ENCODE data around the gene NTNG2.

Gene NTNG2

DNA sequence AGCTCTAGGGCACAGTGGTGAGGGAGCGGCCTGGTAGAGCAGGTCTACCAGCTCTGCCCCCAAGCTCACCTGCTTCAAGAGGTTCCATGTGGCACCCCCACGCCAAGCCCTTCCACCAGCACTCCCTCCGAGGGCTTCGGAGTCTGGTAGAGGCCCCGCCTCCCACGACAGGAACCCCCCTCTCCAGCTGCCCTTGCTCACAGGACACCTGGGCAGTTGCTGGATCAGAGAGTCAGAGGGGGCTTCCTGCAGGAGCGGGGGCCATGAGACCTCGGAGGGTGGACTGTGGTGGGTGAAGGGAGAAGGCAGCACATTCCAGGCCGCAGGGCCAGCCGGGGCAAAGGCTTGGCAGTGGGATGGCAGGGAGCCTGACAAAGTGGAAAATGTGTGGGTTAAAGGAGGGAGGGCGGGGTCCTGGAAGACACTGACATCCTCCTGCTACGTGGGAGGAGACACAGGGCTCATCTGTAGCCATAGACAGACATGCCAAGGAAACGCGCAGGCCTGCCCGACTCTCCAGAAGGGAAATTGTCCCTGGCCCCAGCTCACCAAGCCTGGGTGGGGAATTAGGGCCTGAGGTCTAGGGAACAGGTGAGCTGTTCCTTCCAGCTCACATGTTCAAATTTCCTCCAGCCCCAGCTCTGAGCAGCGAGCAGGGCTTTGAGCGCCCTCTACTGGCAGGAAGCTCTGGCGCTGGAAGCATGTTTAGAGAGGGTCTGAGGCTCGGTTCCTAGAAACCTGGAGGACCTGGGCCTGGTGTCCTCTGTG lies 74.2 kb downstream of the NTNG2 start:
- DNase-seq (ENCODE audit: low read depth): peak; percentile 65

DNA sequence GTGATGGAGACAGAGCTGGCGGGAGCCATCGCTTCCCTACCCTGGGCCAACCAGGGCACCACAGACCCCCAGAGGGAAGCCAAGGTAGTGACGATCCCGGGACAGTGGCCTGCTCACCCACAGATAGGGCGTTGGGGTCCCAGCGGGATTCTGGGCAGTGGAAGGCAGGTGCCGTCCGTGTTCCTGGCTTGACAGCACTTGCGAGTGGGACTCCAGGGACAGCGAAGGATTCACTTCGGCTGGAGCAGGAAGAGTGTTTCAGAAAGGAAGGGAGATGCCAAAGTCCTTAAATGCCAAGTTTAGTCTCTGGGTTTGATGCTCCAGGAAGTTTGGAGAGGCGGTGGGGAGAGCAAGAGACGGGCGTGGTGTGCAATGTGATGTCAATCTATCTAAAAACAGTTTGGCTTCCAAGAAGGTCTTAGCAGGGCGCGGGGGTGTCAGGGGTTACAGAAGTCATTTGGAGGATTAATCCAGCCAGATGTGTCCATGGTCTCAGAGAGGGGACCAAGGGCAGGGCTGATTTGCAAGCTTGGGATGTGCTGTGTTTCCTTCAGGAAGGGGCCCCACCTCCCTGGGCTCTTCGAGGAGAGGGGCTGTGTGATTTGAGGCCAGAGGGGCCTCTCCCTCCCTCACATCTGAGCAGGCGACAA lies 74.9 kb downstream of the NTNG2 start:
- DNase-seq (ENCODE audit: low read depth): no peak

DNA sequence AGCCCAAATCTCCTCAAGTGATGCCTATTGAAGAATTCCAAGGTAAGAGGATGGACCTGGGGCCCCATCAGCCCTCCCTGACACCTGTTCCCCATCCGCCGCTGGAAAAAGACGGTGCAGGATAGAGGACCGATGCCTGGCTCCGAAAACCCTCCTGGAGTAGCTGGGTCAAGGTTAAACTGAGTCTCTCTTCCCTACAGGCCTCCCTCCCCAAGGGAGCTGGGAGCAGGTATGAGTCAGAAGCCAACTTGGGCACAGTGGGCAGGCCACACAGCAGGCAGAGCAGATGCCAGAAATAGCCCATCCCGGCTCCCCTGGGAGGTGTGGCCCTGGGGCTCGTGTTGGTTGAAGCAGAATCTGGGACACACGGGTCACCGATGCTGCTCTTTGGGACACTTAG lies 75.6 kb downstream of the NTNG2 start:
- no peak for DNase-seq (ENCODE audit: low read depth)

DNA sequence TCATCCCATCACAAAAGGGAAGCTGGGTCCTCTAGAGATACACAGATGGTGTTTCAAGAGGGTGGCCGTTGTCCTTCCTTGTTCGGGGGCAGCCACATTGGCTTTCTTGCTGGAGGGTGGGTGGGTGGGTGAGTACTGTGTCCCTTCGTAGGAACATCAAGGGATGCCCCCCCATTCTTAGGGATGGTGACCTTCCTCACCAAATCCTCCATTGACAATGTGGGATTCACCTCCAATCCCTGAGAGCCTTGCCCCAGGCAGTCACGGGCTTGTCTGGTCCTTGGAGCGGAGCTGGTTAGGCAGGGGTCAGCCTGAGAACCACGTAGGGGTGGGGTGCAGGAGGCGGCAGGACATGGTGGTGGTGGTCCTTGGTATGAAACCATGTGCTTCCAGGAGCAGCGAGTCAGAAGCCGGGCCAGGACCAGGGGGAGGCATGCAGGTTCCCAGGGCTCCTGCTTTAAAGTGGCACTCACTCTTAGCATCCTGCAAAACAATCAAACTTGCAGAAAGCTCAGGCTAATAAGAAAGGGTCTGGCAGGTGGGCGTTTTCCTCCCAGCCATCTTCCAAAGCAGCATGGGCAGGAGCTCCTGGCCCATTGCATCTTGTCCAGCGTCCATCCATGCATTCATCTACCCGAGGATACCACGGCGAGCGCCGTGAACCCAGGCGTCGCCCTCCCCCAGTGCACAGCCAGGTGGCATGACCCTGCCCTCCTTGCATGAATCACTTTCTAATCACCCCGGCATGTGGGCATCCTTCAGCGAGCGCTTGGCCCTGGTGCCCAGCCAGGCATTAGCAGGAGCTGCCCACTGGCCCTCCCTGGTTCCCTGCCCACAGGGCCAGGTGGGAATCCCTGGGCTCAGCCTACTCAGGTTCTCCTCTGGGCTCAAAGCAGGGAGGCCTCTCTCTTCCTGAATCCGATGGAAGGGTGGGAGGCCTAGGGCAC lies 76.4 kb downstream of the NTNG2 start:
- DNase-seq (ENCODE audit: low read depth): no peak

DNA sequence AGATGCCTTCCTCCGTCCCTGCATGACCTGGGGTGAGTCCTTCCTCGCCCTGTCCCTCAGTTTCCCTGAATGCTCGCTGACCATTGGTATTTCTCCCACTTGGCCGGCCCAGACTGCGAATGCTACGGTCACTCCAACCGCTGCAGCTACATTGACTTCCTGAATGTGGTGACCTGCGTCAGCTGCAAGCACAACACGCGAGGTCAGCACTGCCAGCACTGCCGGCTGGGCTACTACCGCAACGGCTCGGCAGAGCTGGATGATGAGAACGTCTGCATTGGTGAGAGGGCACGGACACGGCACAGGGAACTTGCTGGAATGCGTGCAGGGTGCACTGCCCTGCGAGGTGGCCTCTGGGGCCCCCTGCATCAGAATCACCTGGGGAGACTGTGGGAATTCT lies 77.1 kb downstream of the NTNG2 start:
- no peak for DNase-seq (ENCODE audit: low read depth)

DNA sequence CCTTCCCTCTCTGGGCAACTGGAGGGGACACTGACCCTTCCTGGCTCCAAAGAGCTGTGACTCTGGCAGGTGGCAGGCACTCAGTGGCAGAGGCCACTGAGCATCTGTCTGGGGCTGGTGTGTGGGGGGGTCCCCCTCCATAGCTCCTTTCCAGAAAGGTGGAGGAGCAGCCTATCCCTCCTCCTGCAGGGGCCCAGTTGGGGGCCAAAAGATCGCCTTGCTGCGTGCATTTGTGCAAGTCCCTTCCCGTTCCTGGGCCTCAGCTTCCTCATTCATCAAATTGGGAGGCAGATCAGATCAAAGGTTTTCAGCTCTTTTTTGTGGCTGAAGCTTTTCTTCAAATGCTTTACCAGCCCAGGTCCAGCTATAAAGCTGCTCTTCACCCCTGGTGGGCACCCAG lies 77.7 kb downstream of the NTNG2 start:
- DNase-seq (ENCODE audit: low read depth): no peak

DNA sequence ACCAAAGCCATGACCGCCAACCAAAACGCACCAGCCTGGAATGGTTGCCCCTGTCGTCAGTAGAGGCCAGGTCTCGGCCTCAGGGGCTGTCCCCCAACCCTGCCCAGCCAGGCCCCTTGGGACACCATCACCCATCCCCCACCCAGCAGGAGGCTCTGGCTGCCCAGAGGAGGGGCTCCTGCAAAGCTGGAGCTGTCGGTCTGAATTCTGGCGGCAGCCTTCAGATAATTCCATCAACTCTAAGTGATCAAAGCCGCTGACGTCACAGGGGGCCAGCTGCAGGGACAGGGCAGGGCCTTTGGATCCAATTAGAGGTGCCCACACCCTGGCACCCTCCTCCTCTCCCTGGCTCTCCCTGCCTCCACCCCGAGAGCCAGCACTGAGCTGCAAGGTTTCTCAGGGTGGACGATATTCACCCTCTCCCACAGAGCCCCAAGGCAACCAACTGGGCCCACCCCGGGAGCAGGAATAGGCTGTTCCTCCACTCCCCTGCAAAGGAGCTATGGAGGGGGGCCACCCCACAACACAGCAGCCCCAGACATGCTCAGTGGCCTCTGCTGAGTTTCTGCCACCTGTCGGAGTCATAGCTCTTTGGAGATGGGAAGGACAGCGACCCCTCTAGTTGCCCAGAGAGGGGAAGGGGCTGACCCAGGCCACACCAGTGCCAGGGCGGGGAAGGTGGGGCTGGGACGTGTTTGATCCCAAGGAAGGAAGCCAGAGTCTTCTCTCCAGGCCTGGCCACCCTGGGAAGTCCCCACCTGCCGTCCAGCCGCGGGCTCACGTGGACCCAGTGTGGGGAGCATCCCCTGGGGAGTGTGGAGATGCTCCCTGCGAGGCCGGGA lies 78.4 kb downstream of the NTNG2 start:
- no peak for DNase-seq (ENCODE audit: low read depth)

DNA sequence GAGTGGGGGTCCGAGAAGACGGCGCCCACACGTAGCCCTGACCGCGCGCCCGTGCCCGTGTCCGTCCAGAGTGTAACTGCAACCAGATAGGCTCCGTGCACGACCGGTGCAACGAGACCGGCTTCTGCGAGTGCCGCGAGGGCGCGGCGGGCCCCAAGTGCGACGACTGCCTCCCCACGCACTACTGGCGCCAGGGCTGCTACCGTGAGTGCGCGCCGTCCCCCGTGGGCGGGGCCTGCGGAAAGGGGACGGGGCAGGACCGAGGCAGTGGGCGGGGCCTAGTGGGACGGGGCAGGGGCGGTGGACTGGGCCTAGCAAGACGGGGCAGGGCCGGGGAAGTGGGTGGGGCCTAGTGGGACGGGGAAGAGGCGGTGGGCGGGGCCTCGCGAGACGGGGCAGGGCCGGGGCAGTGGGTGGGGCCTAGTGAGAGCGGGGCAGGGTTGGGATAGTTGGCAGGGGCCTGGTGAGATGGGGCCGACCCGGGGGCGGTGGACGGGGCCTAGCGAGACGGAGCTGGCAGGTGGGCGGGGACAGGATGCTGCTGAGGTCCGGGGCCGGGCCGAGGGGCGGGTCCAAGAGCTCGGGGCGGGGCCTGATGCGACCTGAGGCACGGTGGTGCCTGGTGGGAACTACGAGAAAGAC lies 79.1 kb downstream of the NTNG2 start:
- DNase-seq (ENCODE audit: low read depth): peak; percentile 99

DNA sequence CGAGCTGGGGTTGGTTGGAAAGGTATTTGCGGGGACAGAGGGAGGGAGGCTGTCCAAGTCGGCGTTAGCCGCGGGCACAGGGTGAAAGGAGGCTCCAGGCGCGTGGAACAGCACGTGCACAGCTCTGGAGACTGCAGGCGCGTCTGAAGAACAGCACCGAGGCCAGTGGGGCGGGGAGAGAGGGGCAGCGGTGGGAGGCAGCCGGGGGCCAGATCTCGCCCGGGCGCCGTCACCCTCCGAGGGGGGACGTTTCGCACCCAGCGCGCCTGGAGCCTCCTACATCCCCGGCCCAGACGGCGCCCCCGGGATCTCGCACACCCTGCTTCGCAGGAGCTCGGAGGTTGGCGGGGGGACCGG lies 79.6 kb downstream of the NTNG2 start:
- DNase-seq (ENCODE audit: low read depth): no peak

DNA sequence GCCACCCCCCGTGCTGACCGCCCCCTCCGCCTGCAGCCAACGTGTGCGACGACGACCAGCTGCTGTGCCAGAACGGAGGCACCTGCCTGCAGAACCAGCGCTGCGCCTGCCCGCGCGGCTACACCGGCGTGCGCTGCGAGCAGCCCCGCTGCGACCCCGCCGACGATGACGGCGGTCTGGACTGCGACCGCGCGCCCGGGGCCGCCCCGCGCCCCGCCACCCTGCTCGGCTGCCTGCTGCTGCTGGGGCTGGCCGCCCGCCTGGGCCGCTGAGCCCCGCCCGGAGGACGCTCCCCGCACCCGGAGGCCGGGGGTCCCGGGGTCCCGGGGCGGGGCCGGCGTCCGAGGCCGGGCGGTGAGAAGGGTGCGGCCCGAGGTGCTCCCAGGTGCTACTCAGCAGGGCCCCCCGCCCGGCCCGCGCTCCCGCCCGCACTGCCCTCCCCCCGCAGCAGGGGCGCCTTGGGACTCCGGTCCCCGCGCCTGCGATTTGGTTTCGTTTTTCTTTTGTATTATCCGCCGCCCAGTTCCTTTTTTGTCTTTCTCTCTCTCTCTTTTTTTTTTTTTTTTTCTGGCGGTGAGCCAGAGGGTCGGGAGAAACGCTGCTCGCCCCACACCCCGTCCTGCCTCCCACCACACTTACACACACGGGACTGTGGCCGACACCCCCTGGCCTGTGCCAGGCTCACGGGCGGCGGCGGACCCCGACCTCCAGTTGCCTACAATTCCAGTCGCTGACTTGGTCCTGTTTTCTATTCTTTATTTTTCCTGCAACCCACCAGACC lies 80.2 kb downstream of the NTNG2 start:
- peak; percentile 33 for DNase-seq (ENCODE audit: low read depth)

DNA sequence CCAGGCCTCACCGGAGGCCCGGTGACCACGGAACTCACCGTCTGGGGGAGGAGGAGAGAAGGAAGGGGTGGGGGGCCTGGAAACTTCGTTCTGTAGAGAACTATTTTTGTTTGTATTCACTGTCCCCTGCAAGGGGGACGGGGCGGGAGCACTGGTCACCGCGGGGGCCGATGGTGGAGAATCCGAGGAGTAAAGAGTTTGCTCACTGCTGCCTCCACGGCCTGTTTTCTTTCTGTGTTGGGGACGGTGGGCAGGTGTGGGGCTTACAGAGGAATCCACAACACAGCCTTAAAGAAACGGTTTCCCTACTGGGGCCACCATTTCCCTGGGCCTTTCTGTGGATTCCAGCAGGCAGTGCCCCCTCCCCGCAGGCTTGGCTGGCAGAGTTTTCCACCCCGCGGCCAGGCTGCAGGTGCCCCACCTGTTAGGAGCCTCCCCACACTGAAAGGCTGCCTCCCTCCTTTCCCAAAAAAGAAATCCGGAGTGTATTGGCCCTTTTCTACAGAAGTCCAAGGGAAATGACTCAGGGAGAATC lies 80.8 kb downstream of the NTNG2 start:
- DNase-seq (ENCODE audit: low read depth): no peak

DNA sequence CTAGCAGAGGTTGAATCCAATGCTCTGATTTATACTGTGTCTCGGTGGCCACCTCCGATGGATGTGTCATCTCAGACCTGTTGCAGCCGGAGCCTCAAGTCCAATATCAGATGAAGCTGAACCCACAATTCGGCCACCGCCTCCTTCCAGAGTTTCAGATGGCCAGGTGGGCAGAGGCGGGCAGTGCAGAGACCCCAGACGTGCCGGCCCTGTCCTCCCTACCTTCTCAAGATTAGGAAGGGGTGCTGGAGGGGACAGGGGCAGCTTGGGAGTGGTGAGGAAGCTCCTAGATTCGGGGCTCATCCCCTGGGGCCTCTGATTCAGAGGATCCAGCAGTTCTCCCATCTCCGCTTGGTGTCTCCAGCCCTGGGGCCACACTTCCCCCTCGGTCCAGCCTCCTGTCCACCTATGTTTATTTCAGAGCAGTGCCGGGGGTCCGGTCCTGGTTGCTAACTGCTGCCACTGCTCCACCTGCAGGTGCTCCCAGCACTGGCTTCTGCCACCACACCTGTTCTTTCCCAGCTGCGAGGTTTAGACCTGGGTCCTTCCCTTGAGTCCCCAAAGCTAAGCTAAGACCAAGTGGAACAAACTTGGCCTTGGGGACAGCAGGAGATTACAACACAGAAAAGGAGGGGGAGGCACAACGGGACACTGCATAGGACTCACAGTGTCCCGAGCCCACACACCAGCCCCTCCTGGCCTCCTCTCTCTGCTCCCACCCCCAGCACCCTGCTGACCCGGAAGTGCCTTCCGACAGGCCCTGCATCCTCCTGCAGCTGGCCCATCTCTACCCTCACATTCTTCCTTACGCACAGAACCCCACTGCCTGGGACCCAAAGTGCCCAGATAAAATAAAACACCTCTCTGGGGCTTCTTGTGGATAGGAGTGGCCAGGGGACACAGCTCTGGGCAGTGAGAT lies 81.6 kb downstream of the NTNG2 start:
- no peak for DNase-seq (ENCODE audit: low read depth)

DNA sequence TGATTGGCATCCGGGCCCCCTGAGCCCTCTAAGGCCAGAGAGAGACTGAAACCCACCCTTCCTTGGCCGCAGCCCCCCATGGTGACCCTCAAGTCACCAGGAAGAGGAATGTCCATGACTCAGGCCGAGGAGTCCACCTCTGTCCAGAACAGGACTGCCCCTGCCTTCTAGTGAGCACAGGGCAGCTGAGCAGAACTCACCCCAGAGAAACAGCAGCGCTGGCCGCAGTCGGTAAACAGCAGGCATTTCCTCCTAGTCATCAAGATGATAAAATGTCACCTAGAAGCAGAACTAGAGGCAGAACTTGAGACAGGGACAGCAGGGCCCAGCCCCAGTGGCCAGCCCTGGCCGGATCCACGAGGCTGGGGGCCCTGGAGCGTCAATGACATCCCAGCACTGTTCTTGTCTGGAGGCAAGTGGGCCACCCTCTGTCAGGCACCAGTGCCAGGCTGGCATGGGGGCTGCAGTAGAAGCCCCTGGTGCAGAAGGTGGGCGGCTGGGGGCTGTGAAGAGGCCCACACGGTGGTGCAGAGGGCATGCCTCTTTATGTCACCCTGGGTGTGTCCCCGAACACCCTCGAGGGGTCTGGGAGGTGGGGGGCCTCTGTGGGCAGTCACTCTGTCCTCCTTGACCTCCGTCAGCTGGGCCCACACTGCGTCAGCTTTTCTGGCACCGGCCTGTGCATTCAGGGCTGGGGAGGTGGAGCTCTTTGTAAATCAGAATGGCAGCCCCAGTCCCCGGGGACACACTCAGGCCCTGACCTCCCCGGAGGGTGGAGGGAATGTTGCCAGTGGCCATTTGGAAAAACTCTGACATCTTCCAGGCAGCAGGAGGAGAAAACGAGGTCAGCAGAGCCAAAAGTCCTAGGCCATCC lies 83.0 kb downstream of the NTNG2 start:
- no peak for DNase-seq (ENCODE audit: low read depth)

DNA sequence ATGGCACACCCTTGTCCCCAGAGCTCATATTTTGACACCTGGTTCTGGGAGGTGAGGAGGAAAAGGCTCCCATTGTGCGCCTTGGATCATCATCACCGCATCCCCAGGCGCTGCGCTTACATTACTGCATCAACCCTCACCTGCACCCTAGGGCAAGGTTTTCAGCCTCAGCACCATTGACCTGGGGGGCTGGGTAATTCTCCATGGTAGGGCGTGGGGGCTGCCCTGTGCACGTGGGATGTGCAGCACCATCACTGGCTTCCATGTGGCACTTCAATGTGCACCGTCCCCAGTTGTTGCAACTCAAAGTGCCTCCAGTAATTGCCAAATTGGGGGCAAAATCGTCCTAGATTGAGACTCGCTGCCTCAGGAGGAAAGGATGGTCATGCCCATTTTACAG lies 83.6 kb downstream of the NTNG2 start:
- DNase-seq (ENCODE audit: low read depth): no peak

DNA sequence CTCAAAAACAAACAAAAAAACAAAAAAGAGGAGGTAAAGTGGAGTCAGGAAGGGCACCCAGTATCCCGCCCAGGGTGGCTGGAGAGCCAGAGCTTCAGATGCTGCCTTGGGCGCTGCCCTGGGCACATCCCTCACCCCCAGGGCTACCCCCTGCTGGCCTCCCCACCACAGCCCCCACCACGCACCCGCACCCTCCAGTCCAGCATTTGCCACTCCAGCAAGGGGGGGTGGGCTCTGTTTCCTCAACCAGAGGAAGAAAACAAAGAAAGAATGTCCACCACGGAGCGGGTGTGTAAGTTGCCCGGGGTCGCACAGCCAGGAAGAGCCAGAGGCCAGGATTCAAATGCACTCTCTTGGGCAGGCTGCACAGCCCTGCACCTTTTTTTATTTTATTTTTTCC lies 86.1 kb downstream of the NTNG2 start:
- DNase-seq (ENCODE audit: low read depth): no peak

DNA sequence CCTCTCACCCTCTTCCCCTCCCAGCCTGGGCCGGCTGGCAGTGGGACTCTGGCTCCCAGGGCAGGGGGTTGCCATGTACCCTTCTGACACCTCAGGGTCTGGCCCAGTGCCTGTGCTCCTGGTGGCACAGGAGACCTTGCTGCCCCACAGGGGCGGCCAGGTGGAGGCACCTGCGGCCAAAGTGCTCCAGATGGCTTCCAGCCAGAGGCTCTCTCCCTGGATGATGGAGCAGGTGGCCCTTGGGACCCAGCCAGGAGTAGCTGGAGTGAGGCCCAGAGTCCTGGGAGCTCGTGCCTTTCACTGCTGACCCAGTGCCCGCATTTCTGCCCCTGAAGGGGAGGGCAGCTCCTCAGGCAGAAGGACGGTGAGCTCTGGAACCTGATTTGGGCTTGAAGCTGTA lies 87.3 kb downstream of the NTNG2 start:
- no peak for DNase-seq (ENCODE audit: low read depth)

DNA sequence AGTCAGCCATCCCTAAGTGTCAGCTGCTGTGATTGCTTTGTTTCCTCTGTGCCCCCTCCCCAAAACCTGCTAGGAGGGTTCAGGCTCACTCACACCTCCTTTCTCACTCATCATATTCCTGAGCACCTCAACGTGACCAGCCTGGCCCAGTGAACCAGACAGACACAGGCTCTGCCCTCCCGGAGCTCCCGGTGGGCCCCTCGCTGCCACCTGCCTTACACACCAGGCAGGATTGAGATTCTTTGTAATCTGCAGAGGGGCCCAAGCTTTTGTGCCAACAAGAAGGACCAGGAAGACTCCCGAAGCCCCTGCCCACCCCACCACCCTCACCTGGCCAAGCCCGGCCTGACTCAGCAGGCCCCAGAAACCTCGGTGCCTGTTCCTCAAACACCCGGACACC lies 87.8 kb downstream of the NTNG2 start:
- DNase-seq (ENCODE audit: low read depth): no peak

Data from activated T-helper 1 cell treated with Interleukin-2 at 50 U/mL for 16 hours (primary cell).